Measurements from ENCODE around the gene BRWD1. TPM values are rescaled to one million over a fixed set of nuclear protein-coding genes. Genes with fewer than 3 reads are reported as not detected.

Gene BRWD1
- polyA plus RNA-seq, 1 donor (not counting 4 experiments of a cell fraction or from before 2014, with no cell fraction given): 15.1 TPM

GRCh38 chr21:39217356-39218081 is 95.9 kb downstream of the BRWD1 start:
- Histone ChIP-seq H3K36me3 (ENCODE audit: control insufficient read depth in 2 of 2, extremely low read depth in 1 of 2, insufficient read depth in 2 of 2, low read length in 2 of 2) (peaks cover 0 to 11% of the 10 kb centered on the region in 2 experiments), H2AFZ (ENCODE audit: control insufficient read depth, low read length) (no peak overlapping the region), H3K27me3 (ENCODE audit: control insufficient read depth, extremely low read depth, insufficient read depth, low read length) (no peaks in the 10 kb centered on the region), H3K27ac (ENCODE audit: control insufficient read depth, insufficient read depth, low read length) (no peak overlapping the region), H3K4me1 (ENCODE audit: control insufficient read depth, extremely low read depth, insufficient read depth, low read length) (no peaks in the 10 kb centered on the region), H3K9me3 (ENCODE audit: control insufficient read depth, low read depth, low read length) (no peaks in the 10 kb centered on the region), H3K4me2 (ENCODE audit: control insufficient read depth, extremely low read depth, insufficient read depth, low read depth, low read length) (no peak overlapping the region), H3K79me2 (ENCODE audit: control insufficient read depth, insufficient read depth, low read length) (no peaks in the 10 kb centered on the region), H3K4me3 (ENCODE audit: control insufficient read depth in 2 of 3, extremely low read depth in 1 of 3, insufficient read depth in 2 of 3, low read depth in 1 of 3, low read length in 3 of 3) (no peak overlapping the region), H3K9me1 (ENCODE audit: control insufficient read depth, extremely low read depth, insufficient read depth, low read length) (no peaks in the 10 kb centered on the region), H3K9ac (ENCODE audit: control insufficient read depth, extremely low read depth, insufficient read depth, low read length) (no peak overlapping the region), H4K20me1 (ENCODE audit: control insufficient read depth, extremely low read depth, insufficient read depth, low read length) (no peaks in the 10 kb centered on the region)
- FAIRE-seq (no peak), DNase-seq (ENCODE audit: low read depth, low spot score) (no peak)
- dilution Hi-C loops (cut with MboI; ENCODE audit: extremely low pct_ligation_motif_present, low sequenced_read_pairs): no loop called here
- TF ChIP-seq, protein P1, sequence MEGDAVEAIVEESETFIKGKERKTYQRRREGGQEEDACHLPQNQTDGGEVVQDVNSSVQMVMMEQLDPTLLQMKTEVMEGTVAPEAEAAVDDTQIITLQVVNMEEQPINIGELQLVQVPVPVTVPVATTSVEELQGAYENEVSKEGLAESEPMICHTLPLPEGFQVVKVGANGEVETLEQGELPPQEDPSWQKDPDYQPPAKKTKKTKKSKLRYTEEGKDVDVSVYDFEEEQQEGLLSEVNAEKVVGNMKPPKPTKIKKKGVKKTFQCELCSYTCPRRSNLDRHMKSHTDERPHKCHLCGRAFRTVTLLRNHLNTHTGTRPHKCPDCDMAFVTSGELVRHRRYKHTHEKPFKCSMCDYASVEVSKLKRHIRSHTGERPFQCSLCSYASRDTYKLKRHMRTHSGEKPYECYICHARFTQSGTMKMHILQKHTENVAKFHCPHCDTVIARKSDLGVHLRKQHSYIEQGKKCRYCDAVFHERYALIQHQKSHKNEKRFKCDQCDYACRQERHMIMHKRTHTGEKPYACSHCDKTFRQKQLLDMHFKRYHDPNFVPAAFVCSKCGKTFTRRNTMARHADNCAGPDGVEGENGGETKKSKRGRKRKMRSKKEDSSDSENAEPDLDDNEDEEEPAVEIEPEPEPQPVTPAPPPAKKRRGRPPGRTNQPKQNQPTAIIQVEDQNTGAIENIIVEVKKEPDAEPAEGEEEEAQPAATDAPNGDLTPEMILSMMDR (optimal IDR thresholded peaks at IDR 0.05 in 1 of 3, IDR thresholded peaks at IDR 0.05 in 1 of 3, conservative IDR thresholded peaks at IDR 0.05 in 1 of 3; ENCODE audit: extremely low read depth in 1 of 3, insufficient read depth in 2 of 3, low read length in 3 of 3): no peak
- no peak for TF ChIP-seq EZH2 (IDR thresholded peaks at IDR 0.05; ENCODE audit: low read length)

DNA sequence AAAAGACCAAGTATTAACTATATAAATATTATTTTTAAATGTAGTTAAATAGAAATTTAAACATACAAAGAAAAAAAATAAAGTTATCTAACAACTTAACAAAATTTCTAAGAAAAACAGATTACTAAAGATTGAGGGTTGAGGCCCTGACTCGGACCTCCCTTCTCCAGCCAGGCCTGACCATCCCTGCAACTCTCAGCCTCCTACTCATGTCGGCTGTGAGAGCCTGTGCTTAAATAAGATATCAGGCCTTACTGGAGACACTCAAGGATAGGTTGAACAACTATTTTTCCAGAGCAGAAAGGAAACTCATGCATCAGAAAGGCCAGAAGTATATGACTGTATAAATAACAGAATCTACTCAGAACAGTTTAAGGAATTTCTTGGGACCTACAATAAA is 97.1 kb downstream of the BRWD1 start:
- Histone ChIP-seq H3K9me3 (ENCODE audit: control insufficient read depth, low read depth, low read length) (no peaks in the 10 kb centered on the region), H3K27me3 (ENCODE audit: control insufficient read depth, extremely low read depth, insufficient read depth, low read length) (no peaks in the 10 kb centered on the region), H3K27ac (ENCODE audit: control insufficient read depth, insufficient read depth, low read length) (no peak overlapping the region), H3K4me3 (ENCODE audit: control insufficient read depth in 2 of 3, extremely low read depth in 1 of 3, insufficient read depth in 2 of 3, low read depth in 1 of 3, low read length in 3 of 3) (no peak overlapping the region), H3K9me1 (ENCODE audit: control insufficient read depth, extremely low read depth, insufficient read depth, low read length) (no peaks in the 10 kb centered on the region), H3K4me1 (ENCODE audit: control insufficient read depth, extremely low read depth, insufficient read depth, low read length) (no peaks in the 10 kb centered on the region), H4K20me1 (ENCODE audit: control insufficient read depth, extremely low read depth, insufficient read depth, low read length) (no peaks in the 10 kb centered on the region), H3K36me3 (ENCODE audit: control insufficient read depth in 2 of 2, extremely low read depth in 1 of 2, insufficient read depth in 2 of 2, low read length in 2 of 2) (peaks cover 0 to 11% of the 10 kb centered on the region in 2 experiments), H3K79me2 (ENCODE audit: control insufficient read depth, insufficient read depth, low read length) (no peaks in the 10 kb centered on the region), H3K4me2 (ENCODE audit: control insufficient read depth, extremely low read depth, insufficient read depth, low read depth, low read length) (no peak overlapping the region), H2AFZ (ENCODE audit: control insufficient read depth, low read length) (no peak overlapping the region), H3K9ac (ENCODE audit: control insufficient read depth, extremely low read depth, insufficient read depth, low read length) (no peak overlapping the region)
- TF ChIP-seq, protein P1 (optimal IDR thresholded peaks at IDR 0.05 in 1 of 3, IDR thresholded peaks at IDR 0.05 in 1 of 3, conservative IDR thresholded peaks at IDR 0.05 in 1 of 3; ENCODE audit: extremely low read depth in 1 of 3, insufficient read depth in 2 of 3, low read length in 3 of 3): no peak
- TF ChIP-seq EZH2 (IDR thresholded peaks at IDR 0.05; ENCODE audit: low read length): no peak
- dilution Hi-C loops (cut with MboI; ENCODE audit: extremely low pct_ligation_motif_present, low sequenced_read_pairs): no loop called here
- FAIRE-seq (no peak), DNase-seq (ENCODE audit: low read depth, low spot score) (no peak)

Measured in keratinocyte (primary cell).